HepG2 (cell line): Measurements from ENCODE around the gene OR2M4. TPM values are rescaled to one million over a fixed set of nuclear protein-coding genes. Genes with fewer than 3 reads are reported as not detected.

ENCODE experiments used
- ATAC-seq: fragments of 200-7000 bp; cut with Tn5 transposase; 3 replicates; pipeline ENCODE4 v1.9.1; 2020; ENCODE audit warnings: mild to moderate bottlenecking, moderate library complexity
- BruUV-seq: library from RNA; stranded (reverse); fragments of 400-500 nt; replicated peaks from 2 replicates; lab custom pipeline; 2021; lab: Mats Ljungman, UMichigan
- CTCF ChIA-PET: fragments of 300-600 bp; formaldehyde crosslinking; extraction: SDS; loops from one replicate; lab custom pipeline; 2021; ENCODE audit warnings: low total read pairs, inconsistent platforms, low intra/inter-chr PET ratio; lab: Yijun Ruan, JAX
- POLR2A ChIA-PET: fragments of 350-600 bp; sonication (Branson Sonifier 250); formaldehyde crosslinking; loops from one replicate; lab custom pipeline; 2020; ENCODE audit warnings: antibody characterized with exemption, inconsistent platforms; lab: Yijun Ruan, JAX
- DNase-seq: peaks from one replicate; pipeline ENCODE4 v3.0.0-alpha.2; 2015; ENCODE audit warnings: low spot score
- FAIRE-seq: peaks from 3 replicates; lab custom pipeline; 2011; peaks lifted over from hg19 to GRCh38; lab: Jason Lieb, UNC
- H2AFZ ChIP-seq: one replicate; pipeline ENCODE4 v1.6.1; 2011; ENCODE audit warnings: low read length, inconsistent platforms
- H3K27ac ChIP-seq: fragments of 300-600 bp; 3 replicates; pipeline ENCODE4 v1.8.0; 2011; ENCODE audit warnings: mixed run types, mild to moderate bottlenecking, mixed read lengths, low read length, inconsistent platforms; ENCODE audit not compliant: insufficient read depth; ENCODE audit errors: extremely low read length
- H3K27me3 ChIP-seq, 2 experiments: fragments of 200-600 bp in 1 of 2; 2 replicates in 1 of 2; 3 replicates in 1 of 2; pipeline versions ENCODE4 v1.6.0 to v1.8.0; 2011; ENCODE audit warnings: low read length in 2 of 2, mild to moderate bottlenecking in 2 of 2, moderate library complexity in 2 of 2, inconsistent platforms in 1 of 2; ENCODE audit not compliant: insufficient read depth in 2 of 2, control insufficient read depth in 1 of 2
- H3K36me3 ChIP-seq, 2 experiments: fragments of 200-600 bp in 1 of 2; replicated peaks in 1 of 2; 2 replicates in 1 of 2; 3 replicates in 1 of 2; pipeline versions ENCODE4 v1.5.1 to v1.8.0; 2011; ENCODE audit warnings: low read length in 2 of 2, inconsistent platforms in 1 of 2; ENCODE audit not compliant: insufficient read depth in 2 of 2, control insufficient read depth in 1 of 2
- H3K4me1 ChIP-seq: 2 replicates; pipeline ENCODE4 v1.5.1; 2012; ENCODE audit warnings: low read length, inconsistent platforms; ENCODE audit not compliant: insufficient read depth
- H3K4me2 ChIP-seq: 2 replicates; pipeline ENCODE4 v1.6.0; 2011; ENCODE audit warnings: low read depth, low read length, inconsistent platforms
- H3K4me3 ChIP-seq, 3 experiments: fragments of 200-600 bp in 1 of 3; sonication (generic), shearing (Covaris generic) in 1 of 3; replicated peaks in 1 of 3; 2 replicates each; pipeline ENCODE4 v1.5.1; 2011 to 2016; ENCODE audit warnings: low read length in 3 of 3, inconsistent platforms in 2 of 3, low read depth in 2 of 3, mild to moderate bottlenecking in 2 of 3, control low read depth in 1 of 3, mixed read lengths in 1 of 3; ENCODE audit not compliant: insufficient read depth in 1 of 3
- H3K79me2 ChIP-seq: one replicate; pipeline ENCODE4 v1.6.1; 2011; ENCODE audit warnings: low read length, inconsistent platforms; ENCODE audit not compliant: insufficient read depth
- H3K9ac ChIP-seq: 2 replicates; pipeline ENCODE4 v1.6.0; 2011; ENCODE audit warnings: mild to moderate bottlenecking, low read depth, low read length, inconsistent platforms; ENCODE audit not compliant: insufficient read depth
- H3K9me3 ChIP-seq: 2 replicates; pipeline ENCODE4 v1.5.1; 2012; ENCODE audit warnings: mild to moderate bottlenecking, low read length
- H4K20me1 ChIP-seq: 2 replicates; pipeline ENCODE4 v1.6.0; 2011; ENCODE audit warnings: inconsistent platforms, mild to moderate bottlenecking, low read length, moderate library complexity; ENCODE audit not compliant: insufficient read depth
- KMT2B ChIP-seq: IDR thresholded peaks from 2 replicates; pipeline ENCODE4 v1.6.1; 2016; ENCODE audit warnings: missing genetic modification reagents, missing compliant biosample characterization
- MXD3 ChIP-seq: IDR thresholded peaks from 2 replicates; pipeline ENCODE4 v1.6.1; 2016; ENCODE audit warnings: mild to moderate bottlenecking, missing biosample characterization, missing genetic modification reagents
- NKX3-1 ChIP-seq: sonication (generic); formaldehyde crosslinking; IDR thresholded peaks from 2 replicates; pipeline ENCODE4 v1.5.0; 2020; ENCODE audit warnings: missing genetic modification reagents
- RARA ChIP-seq: IDR thresholded peaks from 2 replicates; pipeline ENCODE4 v1.6.1; 2016; ENCODE audit warnings: missing genetic modification reagents, missing compliant biosample characterization
- REXO4 ChIP-seq: sonication (generic); formaldehyde crosslinking; IDR thresholded peaks from 2 replicates; pipeline ENCODE4 v1.8.0; 2022; ENCODE audit warnings: missing genetic modification reagents, mild to moderate bottlenecking, borderline replicate concordance
- ZMAT5 ChIP-seq: sonication (generic); formaldehyde crosslinking; IDR thresholded peaks from 2 replicates; pipeline ENCODE4 v1.5.0; 2020; ENCODE audit warnings: mild to moderate bottlenecking, low read depth, missing genetic modification reagents, borderline replicate concordance
- ZNF138 ChIP-seq: sonication (generic); formaldehyde crosslinking; IDR thresholded peaks from 2 replicates; pipeline ENCODE4 v1.5.0; 2020; ENCODE audit warnings: mild to moderate bottlenecking, low read depth, missing genetic modification reagents
- ZNF724P ChIP-seq: sonication (generic); formaldehyde crosslinking; IDR thresholded peaks from 2 replicates; pipeline ENCODE4 v1.8.0; 2022; ENCODE audit warnings: missing genetic modification reagents, borderline replicate concordance
- WGBS: methylation state at CpG from one replicate; pipeline ENCODE4 v1.1.6; 2017; ENCODE audit warnings: low lambda C conversion rate; 5-methylcytosine and 5-hydroxymethylcytosine counted together
- in situ Hi-C: cut with HindIII; loops from 2 replicates; pipeline ENCODE4 v1.10.0; 2017; ENCODE audit warnings: low pct_unique_long_range_greater_than_20kb; ENCODE audit not compliant: extremely low pct_ligation_motif_present
- intact Hi-C: fragments of 100-400 bp; cut with micrococcal nuclease; formaldehyde crosslinking; loops from one replicate; pipeline ENCODE4 v1.10.0; 2022; ENCODE audit not compliant: unreplicated experiment
- polyA plus RNA-seq, 8 experiments: library from polyadenylated mRNA; depleted of rRNA in 3 of 8; stranded (reverse) in 7 of 8; unstranded in 1 of 8; fragments of >200 nt; fragmentation: Illumina TruSeq in 4 of 8; extraction: Trizol in 4 of 8; gene quantifications; 2 replicates each; pipeline versions ENCODE4 v1.2.1 to v1.2.3, GENCODE V29; 2011 to 2016; ENCODE audit warnings: low read depth in 4 of 8, missing spikeins in 1 of 8, mixed read lengths in 1 of 8; ENCODE audit not compliant: insufficient read depth in 1 of 8
- total RNA-seq, 5 experiments: library from RNA; depleted of rRNA; stranded (reverse); fragments of >200 nt; fragmentation: Illumina TruSeq; extraction: Trizol; gene quantifications; 2 replicates each; pipeline ENCODE4 v1.2.3, GENCODE V29; 2016; ENCODE audit warnings: low read depth in 1 of 5
- TF ChIP-seq, protein P1 (sequence below): sonication (generic); formaldehyde crosslinking; IDR thresholded peaks from 2 replicates; pipeline ENCODE4 v1.4.0; 2020; ENCODE audit warnings: missing genetic modification reagents
- TF ChIP-seq, protein P2 (sequence below): IDR thresholded peaks from 2 replicates; pipeline ENCODE4 v1.6.1; 2016; ENCODE audit warnings: control low read depth

The OR2M4 gene
- total and polyA plus RNA-seq, 2 of the 13 experiments (the other 11 are each of a cell fraction or from before 2014, with no cell fraction given), result not detected

- in situ Hi-C loops (no loop called here), intact Hi-C loops (no loop called here)
- H3K27ac ChIP-seq, result no peak overlapping the region
- no peak overlapping the region for H3K4me2 ChIP-seq
- H3K4me1 ChIP-seq, result no peaks in the 10 kb centered on the region
- H3K79me2 ChIP-seq, result no peaks in the 10 kb centered on the region
- no peaks in the 10 kb centered on the region for H3K27me3 ChIP-seq
- H4K20me1 ChIP-seq, result no peaks in the 10 kb centered on the region
- no peak overlapping the region for H3K4me3 ChIP-seq
- no peak for DNase-seq
- no peak for FAIRE-seq
- no peaks in the 10 kb centered on the region for H3K36me3 ChIP-seq
- TF ChIP-seq KMT2B (CRISPR knock-in tag) (no peak), MXD3 (CRISPR knock-in tag) (no peak), REXO4 (no peak), ZNF138 (no peak), NKX3-1 (CRISPR knock-in tag) (no peak), ZNF724P (no peak), ZMAT5 (CRISPR knock-in tag) (no peak), RARA (CRISPR knock-in tag) (no peak)
- TF ChIP-seq, protein P1, sequence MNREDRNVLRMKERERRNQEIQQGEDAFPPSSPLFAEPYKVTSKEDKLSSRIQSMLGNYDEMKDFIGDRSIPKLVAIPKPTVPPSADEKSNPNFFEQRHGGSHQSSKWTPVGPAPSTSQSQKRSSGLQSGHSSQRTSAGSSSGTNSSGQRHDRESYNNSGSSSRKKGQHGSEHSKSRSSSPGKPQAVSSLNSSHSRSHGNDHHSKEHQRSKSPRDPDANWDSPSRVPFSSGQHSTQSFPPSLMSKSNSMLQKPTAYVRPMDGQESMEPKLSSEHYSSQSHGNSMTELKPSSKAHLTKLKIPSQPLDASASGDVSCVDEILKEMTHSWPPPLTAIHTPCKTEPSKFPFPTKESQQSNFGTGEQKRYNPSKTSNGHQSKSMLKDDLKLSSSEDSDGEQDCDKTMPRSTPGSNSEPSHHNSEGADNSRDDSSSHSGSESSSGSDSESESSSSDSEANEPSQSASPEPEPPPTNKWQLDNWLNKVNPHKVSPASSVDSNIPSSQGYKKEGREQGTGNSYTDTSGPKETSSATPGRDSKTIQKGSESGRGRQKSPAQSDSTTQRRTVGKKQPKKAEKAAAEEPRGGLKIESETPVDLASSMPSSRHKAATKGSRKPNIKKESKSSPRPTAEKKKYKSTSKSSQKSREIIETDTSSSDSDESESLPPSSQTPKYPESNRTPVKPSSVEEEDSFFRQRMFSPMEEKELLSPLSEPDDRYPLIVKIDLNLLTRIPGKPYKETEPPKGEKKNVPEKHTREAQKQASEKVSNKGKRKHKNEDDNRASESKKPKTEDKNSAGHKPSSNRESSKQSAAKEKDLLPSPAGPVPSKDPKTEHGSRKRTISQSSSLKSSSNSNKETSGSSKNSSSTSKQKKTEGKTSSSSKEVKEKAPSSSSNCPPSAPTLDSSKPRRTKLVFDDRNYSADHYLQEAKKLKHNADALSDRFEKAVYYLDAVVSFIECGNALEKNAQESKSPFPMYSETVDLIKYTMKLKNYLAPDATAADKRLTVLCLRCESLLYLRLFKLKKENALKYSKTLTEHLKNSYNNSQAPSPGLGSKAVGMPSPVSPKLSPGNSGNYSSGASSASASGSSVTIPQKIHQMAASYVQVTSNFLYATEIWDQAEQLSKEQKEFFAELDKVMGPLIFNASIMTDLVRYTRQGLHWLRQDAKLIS, result no peak
- TF ChIP-seq, protein P2, sequence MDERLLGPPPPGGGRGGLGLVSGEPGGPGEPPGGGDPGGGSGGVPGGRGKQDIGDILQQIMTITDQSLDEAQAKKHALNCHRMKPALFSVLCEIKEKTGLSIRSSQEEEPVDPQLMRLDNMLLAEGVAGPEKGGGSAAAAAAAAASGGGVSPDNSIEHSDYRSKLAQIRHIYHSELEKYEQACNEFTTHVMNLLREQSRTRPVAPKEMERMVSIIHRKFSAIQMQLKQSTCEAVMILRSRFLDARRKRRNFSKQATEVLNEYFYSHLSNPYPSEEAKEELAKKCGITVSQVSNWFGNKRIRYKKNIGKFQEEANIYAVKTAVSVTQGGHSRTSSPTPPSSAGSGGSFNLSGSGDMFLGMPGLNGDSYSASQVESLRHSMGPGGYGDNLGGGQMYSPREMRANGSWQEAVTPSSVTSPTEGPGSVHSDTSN (CRISPR knock-in tag), result no peak
- BruUV-seq, result no TSS peak
- ChIA-PET POLR2A (no interaction called here), CTCF (no interaction called here)
- no peak for ATAC-seq
- H3K9me3 ChIP-seq, result peaks cover 85% of the 10 kb centered on the region
- 29% methylated on average over 7 of the region's 7 CpGs for WGBS
- no peak overlapping the region for H3K9ac ChIP-seq
- H2AFZ ChIP-seq, result no peak overlapping the region
Observed at GRCh38 chr1:248183996-248184395, 47.2 kb upstream of the OR2M4 start.
